K562 (cell line): Measurements from ENCODE around the gene BTBD10. TPM values are rescaled to one million over a fixed set of nuclear protein-coding genes. Genes with fewer than 3 reads are reported as not detected.

Source experiments
- BACH1 ChIP-seq: fragments of 200-800 bp; sonication (Bioruptor generic); IDR thresholded peaks from 2 replicates; pipeline ENCODE4 v1.6.1; 2016; ENCODE audit warnings: missing genetic modification characterization, missing compliant biosample characterization
- CUX1 ChIP-seq: fragments of 200-800 bp; sonication (Bioruptor generic); IDR thresholded peaks from 2 replicates; pipeline ENCODE4 v1.6.1; 2016; ENCODE audit warnings: missing genetic modification characterization, missing compliant biosample characterization
- DPF2 ChIP-seq: fragments of 450-650 bp; IDR thresholded peaks from 2 replicates; pipeline ENCODE4 v1.6.1; 2016
- LCOR ChIP-seq: sonication (generic); formaldehyde crosslinking; IDR thresholded peaks from 2 replicates; pipeline ENCODE4 v1.8.0; 2022; ENCODE audit warnings: mild to moderate bottlenecking, missing genetic modification reagents
- PML ChIP-seq: IDR thresholded peaks from 2 replicates; pipeline ENCODE4 v1.6.1; 2012; ENCODE audit warnings: low read length, inconsistent platforms
- ZBTB26 ChIP-seq: fragments of 450-650 bp; formaldehyde crosslinking; IDR thresholded peaks from 2 replicates; pipeline ENCODE4 v1.4.0; 2022; ENCODE audit warnings: missing genetic modification characterization
- ZNF3 ChIP-seq: fragments of 250-450 bp; sonication (Bioruptor Pico); IDR thresholded peaks from 2 replicates; pipeline ENCODE4 v1.5.0; 2021; ENCODE audit warnings: mild to moderate bottlenecking, moderate library complexity
- ZNF764 ChIP-seq: fragments of 250-450 bp; sonication (Bioruptor Pico); IDR thresholded peaks from 2 replicates; pipeline ENCODE4 v1.4.0; 2020; ENCODE audit warnings: low read depth, mild to moderate bottlenecking, moderate library complexity
- polyA plus RNA-seq, 8 experiments: library from polyadenylated mRNA; depleted of rRNA in 4 of 8; stranded (reverse) in 5 of 8; unstranded in 3 of 8; fragments of >200 nt; fragmentation: Nextera tagmentation in 2 of 8; fragmentation: Illumina TruSeq in 1 of 8; extraction: Ambion mirVana in 2 of 8; extraction: Trizol in 1 of 8; gene quantifications; 2 replicates each; pipeline versions ENCODE4 v1.2.1 to v1.2.3, GENCODE V29; 2011 to 2014; ENCODE audit warnings: inconsistent platforms in 1 of 8, missing spikeins in 1 of 8
- total RNA-seq, 7 experiments: library from RNA; depleted of rRNA in 6 of 7; stranded (reverse); fragments of >200 nt in 6 of 7; fragmentation: Illumina TruSeq in 2 of 7; extraction: Trizol in 2 of 7; gene quantifications; 2 replicates each; pipeline versions ENCODE4 v1.2.1 to v1.2.3, GENCODE V29; 2011 to 2021; ENCODE audit warnings: low replicate concordance in 1 of 7

BTBD10 gene
- total and polyA plus RNA-seq, 9 of the 15 experiments (the other 6 are each of a cell fraction or from before 2014, with no cell fraction given) = 11.6 to 22.8 (median 16.3) TPM

- TF ChIP-seq ZBTB26 (CRISPR knock-in tag) = no peak
- no peak for TF ChIP-seq CUX1
- TF ChIP-seq ZNF764 = no peak
- TF ChIP-seq LCOR (CRISPR knock-in tag) = no peak
- TF ChIP-seq BACH1 (tag) = peak; percentile 35; the same call in 1 of the 2 replicates
- TF ChIP-seq DPF2 = 0 out of 2 replicates have a peak, but pooled peaks have one; percentile 16
- no peak for TF ChIP-seq PML
- no peak for TF ChIP-seq ZNF3 (CRISPR knock-in tag)
Observed at GRCh38 chr11:13338427-13339069, 124.5 kb downstream of the BTBD10 start (continued).
